ENCODE data around the gene OR13C9.

DNA sequence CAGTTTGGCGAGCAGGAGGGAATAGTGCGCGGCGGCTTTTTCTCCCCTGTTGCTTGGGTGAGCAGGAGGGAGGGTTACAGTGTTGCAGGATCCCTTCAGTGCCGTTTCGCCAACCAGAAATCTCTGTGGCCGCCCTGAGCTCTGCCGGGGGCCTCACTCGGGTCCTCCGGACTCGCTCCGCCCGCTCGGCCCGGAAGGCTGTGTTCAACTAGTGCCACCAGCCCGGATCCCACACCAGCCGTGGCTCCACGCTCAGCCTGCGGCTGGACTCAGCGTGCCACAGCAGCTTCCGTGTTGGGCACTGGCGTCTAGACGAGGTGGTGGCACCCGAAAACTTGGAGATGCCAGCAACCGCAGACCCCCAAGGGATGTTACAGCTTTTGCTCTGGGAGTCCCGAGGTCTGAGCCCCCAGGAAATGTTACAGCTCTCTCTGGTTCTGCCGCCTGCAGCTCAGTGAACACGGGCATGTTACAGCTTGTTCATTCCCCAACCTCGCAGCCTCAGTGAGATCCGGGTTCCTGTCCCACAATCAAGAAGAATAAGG is 16.0 kb upstream of the OR13C9 start:
- TF ChIP-seq GATA2 (IDR thresholded peaks at IDR 0.05; ENCODE audit: low read depth, low read length) (no peak), GATA3 (IDR thresholded peaks at IDR 0.05; ENCODE audit: low read depth, low read length) (no peak)

Data from SH-SY5Y (cell line).